Upper lobe of left lung (tissue), 4 donors: ENCODE data around the gene FAF1.

Source experiments
- CTCF ChIP-seq, 6 experiments: fragments of 450-650 bp in 4 of 6; fragments of 200-600 bp in 2 of 6; sonication (generic) in 2 of 6; IDR thresholded peaks; one replicate each; pipeline ENCODE4 v1.5.1; 2016 to 2019; ENCODE audit warnings: antibody characterized with exemption in 6 of 6
- EP300 ChIP-seq, 4 donors: sonication (generic); formaldehyde crosslinking; IDR thresholded peaks; one replicate each; pipeline ENCODE4 v1.5.1; 2017; ENCODE audit warnings: antibody characterized with exemption in 4 of 4, control low read depth in 2 of 4
- POLR2A ChIP-seq, 4 donors: fragments of 450-650 bp; IDR thresholded peaks; one replicate each; pipeline ENCODE4 v1.5.1; 2016 to 2017; ENCODE audit warnings: antibody characterized with exemption in 4 of 4, mild to moderate bottlenecking in 2 of 4
- POLR2AphosphoS5 ChIP-seq, 2 donors: sonication (generic); formaldehyde crosslinking; IDR thresholded peaks; one replicate each; pipeline ENCODE4 v1.5.1; 2017; ENCODE audit warnings: antibody characterized with exemption in 2 of 2

- no peak for TF ChIP-seq CTCF (IDR thresholded peaks at IDR 0.05)
- no peak for TF ChIP-seq POLR2A (IDR thresholded peaks at IDR 0.05)
- TF ChIP-seq EP300 (IDR thresholded peaks at IDR 0.05), result no peak
- TF ChIP-seq POLR2AphosphoS5 (IDR thresholded peaks at IDR 0.05), result no peak
These were observed 109.0 kb downstream of the FAF1 start for GRCh38 chr1:50851034-50851433.
